Esophagus squamous epithelium (tissue), 5 donors: ENCODE results near the gene SLC50A1. TPM values are rescaled to one million over a fixed set of nuclear protein-coding genes. Genes with fewer than 3 reads are reported as not detected.
A peak's percentile ranks its signal among the peaks of the same experiment; 100 is the strongest.

Experiments
- DNase-seq: peaks from one replicate; lab custom pipeline; 2025; lab: John Stamatoyannopoulos, UW
- H3K27ac ChIP-seq, 4 donors: fragments of 200-600 bp; sonication (generic); one replicate each; pipeline ENCODE4 v1.5.1; 2016 to 2019; ENCODE audit warnings: mild to moderate bottlenecking in 1 of 4
- H3K27me3 ChIP-seq, 4 donors: fragments of 200-600 bp; sonication (generic); 1 replicate in 3 of 4; 2 replicates in 1 of 4; pipeline versions ENCODE4 v1.5.1 to v1.6.0; 2017 to 2021; ENCODE audit warnings: antibody characterized with exemption in 1 of 4
- H3K36me3 ChIP-seq, 3 donors: fragments of 200-600 bp; sonication (generic); one replicate each; pipeline ENCODE4 v1.5.1; 2016 to 2019
- H3K4me1 ChIP-seq, 3 donors: fragments of 200-600 bp; sonication (generic); one replicate each; pipeline ENCODE4 v1.5.1; 2017 to 2019
- H3K4me3 ChIP-seq, 4 donors: fragments of 200-600 bp; sonication (generic); 1 replicate in 3 of 4; 2 replicates in 1 of 4; pipeline ENCODE4 v1.5.1; 2016 to 2019; ENCODE audit warnings: mild to moderate bottlenecking in 2 of 4, moderate library complexity in 1 of 4
- H3K9me3 ChIP-seq, 3 donors: fragments of 200-600 bp; sonication (generic); one replicate each; pipeline ENCODE4 v1.5.1; 2016 to 2019
- POLR2A ChIP-seq, 4 donors: fragments of 450-650 bp; IDR thresholded peaks; one replicate each; pipeline ENCODE4 v1.6.1; 2017; ENCODE audit warnings: antibody characterized with exemption in 4 of 4, mild to moderate bottlenecking in 4 of 4, moderate library complexity in 3 of 4
- WGBS, 2 donors: methylation state at CpG; one replicate each; pipeline ENCODE4 v1.1.5; 2018; 5-methylcytosine and 5-hydroxymethylcytosine counted together
- intact Hi-C: fragments of 100-400 bp; cut with DNase I; formaldehyde crosslinking; loops from one replicate; pipeline ENCODE4 v1.15.0; 2022
- total RNA-seq, 4 donors: library from RNA; depleted of rRNA; stranded (reverse); fragments of >200 nt; gene quantifications; one replicate each; pipeline ENCODE4 v1.1.0, GENCODE V29; 2016
- TF ChIP-seq, protein P1 (sequence below), 6 experiments: fragments of 450-650 bp in 4 of 6; fragments of 200-600 bp in 2 of 6; sonication (generic) in 2 of 6; IDR thresholded peaks; one replicate each; pipeline ENCODE4 v1.5.1; 2016 to 2019; ENCODE audit warnings: antibody characterized with exemption in 6 of 6, mild to moderate bottlenecking in 4 of 6, moderate library complexity in 4 of 6
- donor health status: DM: yes; HTN: yes; CAD: no.

SLC50A1 gene
- total RNA-seq, 4 donors from 2014 or later = 21.4 to 27.2 (median 26.0) TPM

DNA sequence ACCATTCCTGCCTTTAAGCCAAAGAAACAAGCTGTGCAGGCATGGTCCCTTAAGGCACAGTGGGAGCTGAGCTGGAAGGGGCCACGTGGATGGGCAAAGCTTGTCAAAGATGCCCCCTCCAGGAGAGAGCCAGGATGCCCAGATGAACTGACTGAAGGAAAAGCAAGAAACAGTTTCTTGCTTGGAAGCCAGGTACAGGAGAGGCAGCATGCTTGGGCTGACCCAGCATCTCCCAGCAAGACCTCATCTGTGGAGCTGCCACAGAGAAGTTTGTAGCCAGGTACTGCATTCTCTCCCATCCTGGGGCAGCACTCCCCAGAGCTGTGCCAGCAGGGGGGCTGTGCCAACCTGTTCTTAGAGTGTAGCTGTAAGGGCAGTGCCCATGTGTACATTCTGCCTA lies 1.3 kb upstream of the SLC50A1 start:
- Histone ChIP-seq H3K27ac (peak overlapping the region; percentile 97 to 100 (median 99)), H3K27me3 (peaks cover 0 to 9% (median 0%) of the 10 kb centered on the region in 4 donors), H3K4me3 (peak overlapping the region in 2 of 4 donors; percentile 74 to 85), H3K4me1 (peaks cover 25 to 96% (median 58%) of the 10 kb centered on the region in 3 donors), H3K9me3 (no peaks in the 10 kb centered on the region), H3K36me3 (peaks cover 22 to 59% (median 24%) of the 10 kb centered on the region in 3 donors)
- DNase-seq = no peak
- TF ChIP-seq, protein P1, sequence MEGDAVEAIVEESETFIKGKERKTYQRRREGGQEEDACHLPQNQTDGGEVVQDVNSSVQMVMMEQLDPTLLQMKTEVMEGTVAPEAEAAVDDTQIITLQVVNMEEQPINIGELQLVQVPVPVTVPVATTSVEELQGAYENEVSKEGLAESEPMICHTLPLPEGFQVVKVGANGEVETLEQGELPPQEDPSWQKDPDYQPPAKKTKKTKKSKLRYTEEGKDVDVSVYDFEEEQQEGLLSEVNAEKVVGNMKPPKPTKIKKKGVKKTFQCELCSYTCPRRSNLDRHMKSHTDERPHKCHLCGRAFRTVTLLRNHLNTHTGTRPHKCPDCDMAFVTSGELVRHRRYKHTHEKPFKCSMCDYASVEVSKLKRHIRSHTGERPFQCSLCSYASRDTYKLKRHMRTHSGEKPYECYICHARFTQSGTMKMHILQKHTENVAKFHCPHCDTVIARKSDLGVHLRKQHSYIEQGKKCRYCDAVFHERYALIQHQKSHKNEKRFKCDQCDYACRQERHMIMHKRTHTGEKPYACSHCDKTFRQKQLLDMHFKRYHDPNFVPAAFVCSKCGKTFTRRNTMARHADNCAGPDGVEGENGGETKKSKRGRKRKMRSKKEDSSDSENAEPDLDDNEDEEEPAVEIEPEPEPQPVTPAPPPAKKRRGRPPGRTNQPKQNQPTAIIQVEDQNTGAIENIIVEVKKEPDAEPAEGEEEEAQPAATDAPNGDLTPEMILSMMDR (IDR thresholded peaks at IDR 0.05) = no peak
- no peak for TF ChIP-seq POLR2A (IDR thresholded peaks at IDR 0.05)
- intact Hi-C loops = no loop called here
- WGBS, 2 donors = 38 to 80% methylated on average over 1 of the region's 1 CpG

DNA sequence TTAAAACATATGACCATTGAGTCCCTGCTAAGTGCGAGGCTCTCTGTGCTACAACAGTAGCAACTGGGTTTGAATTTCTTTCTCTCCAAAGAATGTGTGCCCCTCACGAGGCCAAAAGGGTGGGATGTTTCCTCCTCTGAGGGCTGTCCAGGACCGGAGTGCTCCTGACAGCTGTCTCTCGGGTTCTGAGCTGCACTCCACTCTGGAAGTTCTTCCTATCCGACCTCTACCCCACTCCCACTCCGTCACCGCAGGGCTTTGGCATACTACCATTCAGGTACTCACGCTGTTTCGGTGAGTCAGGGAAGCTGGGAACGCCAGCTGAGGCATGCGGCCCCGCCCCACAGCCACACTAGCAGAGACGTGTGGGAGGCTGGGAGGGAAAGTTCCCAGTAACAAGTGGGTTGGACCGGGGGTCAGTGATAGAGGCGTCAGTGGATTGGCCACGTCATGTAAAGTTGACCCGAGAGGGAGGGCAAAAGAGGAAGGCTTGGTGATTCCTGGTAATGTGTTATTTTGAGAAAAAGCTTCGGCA lies 705 bp upstream of the SLC50A1 start:
- peaks cover 25 to 96% (median 56%) of the 10 kb centered on the region in 3 donors for H3K4me1 ChIP-seq
- H3K27me3 ChIP-seq = peaks cover 0 to 2% (median 0%) of the 10 kb centered on the region in 4 donors
- peak; percentile 52 for DNase-seq
- peak overlapping the region; percentile 97 to 100 (median 99) for H3K27ac ChIP-seq
- H3K9me3 ChIP-seq = no peaks in the 10 kb centered on the region
- intact Hi-C loops = no loop called here
- TF ChIP-seq POLR2A (IDR thresholded peaks at IDR 0.05) = peak in 2 of 4 donors; percentile 9 to 54
- TF ChIP-seq, protein P1 (IDR thresholded peaks at IDR 0.05) = no peak
- 4% methylated on average over 15 to 16 of the region's 18 CpGs for WGBS, 2 donors
- peak overlapping the region; percentile 55 to 85 (median 76) for H3K4me3 ChIP-seq
- H3K36me3 ChIP-seq = peaks cover 22 to 59% (median 24%) of the 10 kb centered on the region in 3 donors

DNA sequence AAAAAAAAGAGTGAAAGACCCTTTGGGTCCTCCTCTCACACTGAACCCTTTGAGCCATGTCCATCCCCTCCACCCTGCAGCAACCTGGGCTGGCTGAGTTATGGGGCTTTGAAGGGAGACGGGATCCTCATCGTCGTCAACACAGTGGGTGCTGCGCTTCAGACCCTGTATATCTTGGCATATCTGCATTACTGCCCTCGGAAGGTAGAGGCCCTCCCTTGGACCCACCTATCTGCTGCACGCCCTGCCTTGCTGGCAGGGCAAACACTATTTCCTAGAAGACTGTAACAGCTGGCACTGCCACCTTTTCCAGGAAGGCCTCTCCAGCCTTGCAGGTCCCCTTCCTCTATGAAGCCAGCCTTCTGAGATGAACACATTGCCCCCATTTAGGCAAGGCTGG lies 1.1 kb downstream of the SLC50A1 start:
- intact Hi-C loops = no loop called here
- Histone ChIP-seq H3K27me3 (no peaks in the 10 kb centered on the region), H3K9me3 (no peaks in the 10 kb centered on the region), H3K36me3 (peaks cover 15 to 46% (median 16%) of the 10 kb centered on the region in 3 donors), H3K27ac (peak overlapping the region; percentile 97 to 100 (median 99)), H3K4me3 (peak overlapping the region; percentile 55 to 85 (median 76)), H3K4me1 (peaks cover 25 to 84% (median 50%) of the 10 kb centered on the region in 3 donors)
- TF ChIP-seq, protein P1 (IDR thresholded peaks at IDR 0.05) = peak in 1 of 6 experiments; percentile 17
- no peak for TF ChIP-seq POLR2A (IDR thresholded peaks at IDR 0.05)
- DNase-seq = no peak
- 0 to 11% methylated on average over 4 to 6 of the region's 6 CpGs for WGBS, 2 donors

DNA sequence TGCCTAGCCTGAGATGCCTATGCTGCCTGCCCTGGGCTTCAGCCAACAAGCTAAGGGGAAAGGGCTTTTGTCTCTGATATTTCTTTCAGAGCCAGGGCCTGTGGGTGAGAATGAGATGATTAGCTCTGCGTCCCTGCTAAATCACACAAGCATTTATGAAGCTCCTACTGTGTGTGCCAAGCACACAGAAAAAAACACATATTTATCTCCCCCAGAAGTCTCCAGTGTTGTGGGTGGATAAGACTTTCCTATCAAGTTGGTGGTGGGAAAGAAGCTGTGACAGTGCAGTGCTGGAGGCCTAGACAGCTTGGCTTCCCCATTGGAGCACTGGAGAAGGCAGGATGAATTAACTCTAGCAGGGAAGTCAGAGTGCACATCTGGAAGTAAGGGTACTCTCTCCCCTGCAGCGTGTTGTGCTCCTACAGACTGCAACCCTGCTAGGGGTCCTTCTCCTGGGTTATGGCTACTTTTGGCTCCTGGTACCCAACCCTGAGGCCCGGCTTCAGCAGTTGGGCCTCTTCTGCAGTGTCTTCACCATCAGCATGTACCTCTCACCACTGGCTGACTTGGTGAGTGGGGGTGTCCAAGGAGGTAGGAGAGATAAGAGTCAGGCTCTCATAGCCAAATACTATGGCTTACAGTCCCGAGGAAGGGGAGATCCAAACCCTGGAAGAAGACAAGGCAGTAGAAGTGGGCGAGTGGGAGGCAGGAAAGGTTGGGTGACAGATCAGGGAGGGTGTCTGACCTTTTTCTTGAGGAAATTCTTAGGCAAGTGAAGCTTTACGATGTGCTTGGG lies 1.7 kb downstream of the SLC50A1 start:
- TF ChIP-seq POLR2A (IDR thresholded peaks at IDR 0.05) = no peak
- TF ChIP-seq, protein P1 (IDR thresholded peaks at IDR 0.05) = no peak
- 89 to 91% methylated on average over 4 to 6 of the region's 6 CpGs for WGBS, 2 donors
- Histone ChIP-seq H3K36me3 (peaks cover 12 to 40% (median 15%) of the 10 kb centered on the region in 3 donors), H3K4me1 (peaks cover 25 to 78% (median 44%) of the 10 kb centered on the region in 3 donors), H3K4me3 (peak overlapping the region in 2 of 4 donors; percentile 77 to 85), H3K27ac (peak overlapping the region; percentile 97 to 100 (median 99)), H3K9me3 (no peaks in the 10 kb centered on the region), H3K27me3 (no peaks in the 10 kb centered on the region)
- no peak for DNase-seq
- intact Hi-C loops = no loop called here
